Smooth muscle cell of the brain vasculature (primary cell): Measurements from ENCODE around the gene KDM4C.
"Not testable (repeated sequence)": the region's sequence is repeated elsewhere in the genome, so short reads cannot be mapped to it uniquely, and the experiment has no call there.

ENCODE experiments used
- DNase-seq: peaks from one replicate; pipeline ENCODE4 v3.0.0-alpha.2; 2012; ENCODE audit warnings: low read depth, low spot score

Gene KDM4C

DNA sequence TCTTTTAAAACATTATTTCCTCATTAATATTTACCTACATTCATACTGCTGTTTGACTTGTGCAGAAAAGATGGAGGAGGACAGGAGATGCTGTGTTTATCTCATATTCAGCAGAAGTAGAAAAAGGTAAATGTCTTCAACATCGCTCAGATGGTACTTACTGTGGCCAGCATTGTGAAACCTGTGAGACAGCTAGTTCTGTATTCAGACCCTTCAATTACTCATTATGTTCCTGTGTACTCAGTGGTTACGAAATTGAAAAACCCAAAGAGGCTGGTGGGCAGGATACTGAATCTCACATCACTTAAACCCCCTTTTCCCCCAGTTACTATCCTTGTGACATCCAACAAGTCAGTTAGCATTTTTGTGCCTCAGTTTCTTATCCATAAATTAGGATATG lies 216.0 kb downstream of the KDM4C start:
- DNase-seq: no peak

DNA sequence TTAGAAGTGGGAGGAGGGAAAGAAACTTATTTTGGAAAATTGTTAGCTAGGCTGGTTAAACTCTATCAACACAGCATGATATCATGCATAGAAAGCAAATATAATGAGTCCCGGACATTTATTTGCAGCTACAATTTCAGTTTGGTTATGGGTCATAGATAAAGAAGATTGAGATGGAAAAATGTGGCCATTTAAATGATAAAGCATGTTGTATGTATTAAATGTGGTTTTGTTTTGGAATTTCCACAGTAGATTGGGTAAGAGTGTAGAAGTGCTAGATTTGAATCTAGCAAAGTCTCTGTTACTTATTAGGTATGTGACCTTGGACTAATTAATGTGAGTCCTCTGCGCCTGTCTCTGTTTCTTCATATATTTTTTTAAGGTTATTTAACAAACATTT lies 217.4 kb downstream of the KDM4C start:
- DNase-seq: no peak

DNA sequence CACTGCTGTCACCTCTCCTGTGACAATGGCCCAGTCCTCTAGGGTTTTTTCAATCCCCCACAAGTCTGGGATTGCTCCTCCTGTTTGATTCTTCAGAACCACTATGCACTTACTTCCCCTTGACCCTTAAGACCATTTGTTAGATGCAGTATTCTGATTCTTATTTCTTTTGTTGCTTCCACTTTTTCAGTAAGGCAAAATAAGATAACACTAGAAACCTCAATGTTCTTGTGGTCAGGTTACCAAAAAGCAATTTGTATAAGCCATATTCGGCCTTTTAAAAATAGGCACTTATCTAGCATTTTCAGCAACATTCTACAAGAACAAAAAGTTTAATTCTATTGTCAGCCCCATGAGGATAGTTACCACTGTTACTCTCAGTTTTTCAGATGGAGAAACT lies 220.0 kb downstream of the KDM4C start:
- no peak for DNase-seq

DNA sequence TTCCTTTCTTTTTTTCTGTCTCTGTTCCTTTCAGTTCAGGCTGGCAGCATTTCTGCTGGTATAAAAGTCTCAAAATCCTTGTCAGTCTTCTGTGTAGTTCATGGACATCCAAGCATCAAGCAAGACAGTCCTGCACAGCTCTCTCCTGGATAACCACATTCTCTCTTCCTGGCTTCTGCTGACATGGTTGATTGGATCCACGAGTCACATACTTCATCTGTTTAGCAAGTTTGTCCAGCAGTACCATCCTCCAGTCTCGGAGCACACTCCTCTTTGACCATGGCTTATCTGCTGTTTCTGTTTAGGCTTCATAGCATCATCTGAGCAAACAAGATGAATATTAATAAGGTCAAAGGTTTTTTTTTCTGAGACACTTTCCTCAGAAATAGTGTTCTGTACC lies 220.8 kb downstream of the KDM4C start:
- no peak for DNase-seq

DNA sequence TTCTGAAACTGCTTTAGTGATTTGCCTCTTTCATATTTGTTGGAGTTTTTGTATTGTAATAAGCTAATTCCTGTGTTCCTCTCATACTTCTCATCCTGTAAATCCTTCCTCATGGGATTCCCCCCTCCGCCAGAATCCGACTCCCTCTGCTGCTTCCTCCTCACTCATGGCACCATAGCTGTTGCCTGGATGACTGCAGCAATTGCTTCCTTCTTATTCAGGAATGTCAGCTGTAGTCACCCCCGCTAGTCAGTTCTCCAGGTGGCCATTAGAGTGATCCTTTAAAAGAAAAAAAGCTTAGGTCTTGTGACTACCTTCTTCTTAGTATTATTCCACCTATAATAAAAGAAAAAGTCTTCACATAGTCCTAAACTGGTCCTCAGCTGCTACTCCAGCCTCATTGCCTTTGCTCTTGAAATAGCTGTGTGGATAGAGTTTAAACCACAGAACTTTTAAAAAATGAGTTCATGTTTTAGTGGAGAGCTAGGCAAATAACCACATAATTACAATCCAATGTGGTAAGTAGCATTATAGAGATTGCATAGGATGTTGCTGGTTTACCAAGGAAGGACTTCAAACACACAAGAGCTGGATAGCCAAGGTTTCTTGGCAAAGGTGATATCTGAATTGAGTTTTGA lies 227.3 kb downstream of the KDM4C start:
- no peak for DNase-seq

DNA sequence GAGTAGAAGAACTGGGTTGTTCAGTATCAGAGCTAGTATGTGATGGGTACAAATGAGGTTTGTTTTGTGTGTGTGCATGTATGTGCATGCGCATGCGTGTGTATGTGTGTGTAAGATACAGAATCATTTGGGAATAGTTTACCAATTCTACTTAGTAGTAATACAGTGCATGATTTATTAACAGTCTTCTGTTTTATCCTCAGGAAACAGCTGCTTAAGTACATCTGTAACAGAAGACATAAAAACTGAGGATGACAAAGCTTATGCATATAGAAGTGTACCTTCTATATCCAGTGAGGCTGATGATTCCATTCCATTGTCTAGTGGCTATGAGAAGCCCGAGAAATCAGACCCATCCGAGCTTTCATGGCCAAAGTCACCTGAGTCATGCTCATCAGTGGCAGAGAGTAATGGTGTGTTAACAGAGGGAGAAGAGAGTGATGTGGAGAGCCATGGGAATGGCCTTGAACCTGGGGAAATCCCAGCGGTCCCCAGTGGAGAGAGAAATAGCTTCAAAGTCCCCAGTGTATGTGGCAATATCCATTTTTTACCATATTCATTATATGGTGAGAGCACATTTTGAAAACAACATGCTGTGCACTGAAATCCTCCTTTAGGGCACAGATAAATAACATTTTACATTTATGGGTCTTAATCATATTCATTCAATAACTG lies 228.5 kb downstream of the KDM4C start:
- DNase-seq: no peak

DNA sequence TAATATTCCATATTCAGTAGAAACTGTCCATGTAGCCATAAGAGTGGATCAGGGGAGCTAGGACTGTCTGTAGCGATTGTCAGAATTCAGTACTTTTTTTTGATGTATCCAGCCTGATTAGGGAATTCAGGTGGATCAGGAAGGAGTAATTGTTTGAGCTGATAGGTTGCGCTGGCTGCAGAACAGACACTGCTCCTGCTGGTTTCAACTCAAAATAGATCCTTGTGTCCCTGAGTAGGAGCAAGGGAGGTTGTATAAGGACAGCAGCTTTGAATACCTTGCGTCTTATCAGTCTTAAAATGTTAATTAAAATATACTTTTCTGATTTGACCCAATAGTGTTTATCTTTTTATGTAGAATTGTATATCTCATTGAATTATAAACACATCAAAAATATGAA lies 229.6 kb downstream of the KDM4C start:
- DNase-seq: no peak

DNA sequence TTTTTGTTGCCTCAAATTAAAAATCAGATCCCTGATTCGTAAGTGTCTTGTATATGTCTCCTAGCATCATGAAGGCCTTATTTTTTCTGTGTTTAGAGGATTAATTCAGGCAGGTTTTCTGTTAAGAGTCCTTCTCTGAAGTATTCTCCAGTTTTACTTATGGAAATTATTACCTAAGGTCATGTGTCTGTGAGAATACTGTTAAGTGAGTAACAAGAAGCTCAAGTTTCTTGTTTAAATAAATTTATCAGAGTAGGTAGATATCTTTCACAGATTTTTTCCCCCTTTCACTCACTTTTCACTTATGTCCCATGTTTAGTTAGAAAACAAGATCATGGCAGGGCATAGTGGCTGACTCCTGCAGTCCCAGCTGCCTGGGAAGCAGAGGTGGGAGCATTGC lies 233.6 kb downstream of the KDM4C start:
- no peak for DNase-seq

DNA sequence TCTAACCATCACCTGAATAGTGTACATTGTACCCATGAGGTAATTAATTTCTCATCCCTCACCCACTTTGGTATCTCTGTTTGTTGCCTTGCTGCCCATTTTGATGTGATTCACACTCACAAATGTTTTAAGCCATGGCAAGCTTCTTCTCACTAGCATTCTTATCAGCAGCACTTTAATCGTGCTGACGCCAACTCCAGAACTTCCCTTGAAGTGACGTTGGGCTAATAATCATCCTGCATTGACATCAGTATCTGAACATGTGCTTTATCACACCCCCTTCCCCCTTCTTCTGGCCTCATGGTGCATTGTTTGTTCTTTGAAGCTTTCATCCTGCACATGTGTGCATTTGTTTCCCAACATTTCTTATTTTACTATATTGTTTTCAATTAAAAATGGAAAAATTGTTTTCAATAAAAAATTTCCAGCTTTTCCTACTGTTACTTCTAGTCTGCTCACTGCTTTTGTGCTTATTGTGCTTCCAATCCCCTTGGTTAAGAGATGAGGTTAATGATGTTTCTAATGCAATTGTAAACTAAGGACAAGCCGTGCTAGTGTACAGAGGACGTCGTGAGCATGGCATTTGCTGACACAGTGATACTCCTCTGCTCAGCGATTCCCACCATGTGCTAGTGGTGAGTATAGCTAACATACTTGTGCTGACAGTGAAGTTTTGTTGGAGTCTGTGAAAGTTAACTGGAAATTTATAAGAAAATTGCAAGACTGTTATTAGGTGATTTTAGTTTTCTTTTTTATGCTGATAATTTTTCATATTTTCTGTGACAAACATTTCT lies 238.5 kb downstream of the KDM4C start:
- DNase-seq: no peak

DNA sequence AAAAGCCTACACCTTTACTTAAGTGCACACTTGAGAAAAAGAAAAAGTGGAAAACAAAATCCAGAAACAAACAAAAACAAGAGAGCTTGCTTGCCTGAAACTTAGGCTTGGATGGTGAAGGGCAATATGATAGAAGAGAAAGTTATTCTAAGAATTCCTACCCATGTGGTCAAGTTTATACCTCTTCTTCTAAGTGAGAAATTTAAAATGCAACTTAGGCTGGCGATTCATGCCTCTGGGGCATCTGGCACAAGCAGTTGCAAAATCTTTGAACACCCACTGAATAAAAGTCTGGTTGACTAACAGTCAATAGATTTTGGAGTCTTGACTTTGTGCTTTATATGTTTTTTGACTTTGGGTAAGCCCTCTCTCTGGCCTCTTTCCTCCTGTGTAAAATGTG lies 239.6 kb downstream of the KDM4C start:
- DNase-seq: no peak

DNA sequence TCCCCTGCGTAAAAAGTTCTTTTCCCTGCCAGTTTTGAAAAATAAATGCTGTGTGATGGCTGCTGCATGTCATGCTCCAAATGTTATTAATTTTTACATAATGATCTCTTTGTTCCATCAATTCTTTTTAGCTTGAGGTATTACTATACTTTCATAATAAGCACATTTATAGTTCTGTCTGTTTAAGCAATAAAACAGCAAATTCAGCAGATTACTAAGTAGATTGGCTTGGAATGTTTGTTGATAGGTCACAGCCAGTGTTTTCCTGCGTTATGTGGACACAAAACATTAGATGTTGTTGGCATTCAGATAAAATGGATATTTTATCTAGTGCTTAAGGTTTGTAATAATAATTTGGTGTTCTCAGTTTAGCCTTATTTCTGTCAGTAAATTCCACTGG lies 242.0 kb downstream of the KDM4C start:
- DNase-seq: no peak

DNA sequence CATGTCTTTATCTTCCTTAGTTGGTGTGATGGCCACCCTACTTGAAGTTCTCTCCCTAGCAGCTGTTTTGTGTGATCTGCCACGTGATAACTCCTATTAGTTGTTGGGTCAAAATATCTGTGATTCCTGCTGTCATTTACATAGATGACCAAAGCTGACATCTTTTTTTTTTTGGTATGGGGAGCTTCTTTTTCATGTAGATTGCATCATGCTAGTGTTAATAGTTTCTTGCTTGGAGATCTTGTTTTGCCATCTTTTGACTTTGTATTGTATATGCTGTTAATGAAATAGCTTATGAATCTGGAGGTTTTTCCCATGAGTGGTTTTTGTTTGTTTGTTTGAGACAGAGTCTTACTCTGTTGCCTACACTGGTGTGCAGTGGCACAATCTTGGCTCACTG lies 243.8 kb downstream of the KDM4C start:
- DNase-seq: no peak

DNA sequence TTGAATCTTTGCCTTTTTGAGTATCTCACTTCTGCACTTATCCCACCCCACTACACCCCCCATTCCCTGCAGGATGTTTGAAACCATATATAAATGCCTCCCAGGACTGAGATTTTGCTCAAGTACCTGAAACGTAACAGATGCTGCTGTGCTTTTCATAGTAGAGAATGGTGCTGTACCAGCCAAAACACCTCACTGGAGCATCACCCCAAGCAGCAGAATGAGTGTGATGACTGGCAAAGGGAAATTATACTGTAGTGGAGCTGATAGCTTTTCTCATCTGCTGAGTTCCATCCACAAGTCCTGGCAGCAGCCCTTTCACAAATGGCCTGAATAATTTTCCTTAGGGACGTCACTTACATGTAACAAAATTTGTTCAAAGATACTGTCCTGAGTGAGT lies 246.1 kb downstream of the KDM4C start:
- no peak for DNase-seq

DNA sequence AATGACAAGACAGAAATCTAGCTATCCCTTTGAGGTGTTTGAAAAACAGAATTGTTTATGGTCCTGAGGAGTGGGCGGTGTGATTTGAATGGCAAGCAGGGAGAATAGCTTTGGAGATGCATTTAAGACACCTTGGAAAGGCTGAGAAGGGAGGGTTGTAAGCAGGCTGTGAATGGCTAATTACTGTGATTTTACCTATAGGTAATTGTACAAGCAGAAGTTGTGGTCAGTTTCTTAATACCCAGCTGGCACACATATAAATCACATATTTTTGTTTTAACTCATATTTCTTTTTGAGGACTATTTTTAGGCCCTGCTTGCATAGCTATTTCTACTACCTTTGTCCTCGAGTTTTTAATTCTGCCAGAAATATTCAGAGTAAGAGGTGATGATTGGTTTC lies 248.6 kb downstream of the KDM4C start:
- no peak for DNase-seq

DNA sequence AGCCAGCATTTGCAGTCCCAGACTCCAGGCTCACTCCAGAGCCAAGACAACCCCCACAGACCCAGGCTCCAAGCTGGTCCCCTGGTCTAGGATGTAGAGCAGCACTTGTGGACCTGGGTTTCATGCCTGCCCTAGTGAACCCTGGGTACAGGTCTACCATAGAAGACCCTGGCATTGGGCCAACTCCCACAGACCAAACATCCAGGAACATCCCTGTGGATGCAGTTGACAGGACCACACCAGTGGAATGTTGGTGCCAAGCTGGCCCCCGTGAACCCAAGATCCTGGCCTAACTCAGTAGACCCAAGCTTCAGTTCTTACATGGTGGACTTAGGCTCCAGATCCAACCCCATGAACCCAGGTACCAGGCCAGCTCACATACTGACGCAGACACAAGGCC lies 250.6 kb downstream of the KDM4C start:
- no peak for DNase-seq

DNA sequence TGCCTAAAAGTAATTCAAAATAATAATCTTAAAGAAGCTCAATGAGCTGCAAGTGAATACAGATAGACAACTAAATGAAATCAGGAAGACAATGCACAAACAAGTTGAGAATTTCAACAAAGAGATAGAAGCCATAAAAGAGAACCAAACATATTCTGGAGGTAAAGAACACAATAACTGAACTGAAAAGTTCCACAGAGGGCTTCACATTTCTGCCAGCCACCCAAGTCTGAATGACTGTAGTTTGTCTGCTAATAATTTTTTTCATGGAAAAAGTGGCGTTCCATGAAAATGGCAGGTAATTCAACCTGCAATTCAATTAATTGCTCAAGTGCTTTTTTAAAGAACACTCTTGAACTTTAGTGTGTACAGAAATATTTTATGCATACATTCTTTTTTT lies 251.3 kb downstream of the KDM4C start:
- DNase-seq: no peak

DNA sequence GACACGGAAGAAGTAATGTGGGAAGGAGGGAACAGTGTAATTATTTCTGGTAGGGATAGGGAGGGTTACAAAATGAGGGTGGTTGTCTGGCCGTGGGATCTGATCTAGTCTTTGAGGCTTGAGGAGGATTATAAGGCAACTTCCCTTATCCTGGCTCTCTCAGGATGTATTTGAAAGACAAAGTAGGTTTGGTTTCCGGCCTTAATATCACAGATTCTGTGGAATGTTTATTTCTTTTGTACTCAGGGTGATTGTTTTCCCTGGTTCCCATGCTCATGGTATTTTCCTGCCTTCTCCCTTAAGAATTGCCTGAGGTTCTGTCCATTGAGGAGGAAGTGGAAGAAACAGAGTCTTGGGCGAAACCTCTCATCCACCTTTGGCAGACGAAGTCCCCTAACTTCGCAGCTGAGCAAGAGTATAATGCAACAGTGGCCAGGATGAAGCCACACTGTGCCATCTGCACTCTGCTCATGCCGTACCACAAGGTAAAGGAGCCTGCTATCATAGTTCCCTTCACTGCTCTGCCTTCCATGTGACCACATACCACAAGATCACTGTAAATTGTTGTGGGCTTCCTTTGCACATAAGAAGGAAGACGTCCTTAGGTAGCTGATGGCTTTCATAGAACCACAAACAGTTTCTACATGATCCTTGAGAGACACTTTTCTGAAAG lies 253.8 kb downstream of the KDM4C start:
- DNase-seq: no peak

DNA sequence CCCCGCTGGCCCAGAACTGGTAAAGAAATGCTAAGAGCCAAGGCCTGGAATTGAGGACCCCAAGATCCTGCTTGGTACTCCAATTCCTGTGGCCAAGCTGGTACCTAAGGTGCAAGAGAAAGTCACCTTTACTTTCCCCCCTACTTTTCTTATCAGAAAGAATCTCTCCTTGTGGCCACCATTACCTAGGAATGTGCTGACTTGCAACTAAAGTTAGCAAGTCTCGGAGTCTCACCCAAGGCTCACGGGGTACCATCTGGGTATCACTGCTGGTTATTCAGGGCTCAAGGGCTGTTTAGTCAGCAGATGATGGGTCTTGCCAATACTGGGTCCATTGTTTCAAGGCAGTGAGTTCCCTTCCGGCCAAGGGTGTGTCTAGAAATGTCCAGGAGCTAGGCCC lies 270.2 kb downstream of the KDM4C start:
- DNase-seq: no peak

DNA sequence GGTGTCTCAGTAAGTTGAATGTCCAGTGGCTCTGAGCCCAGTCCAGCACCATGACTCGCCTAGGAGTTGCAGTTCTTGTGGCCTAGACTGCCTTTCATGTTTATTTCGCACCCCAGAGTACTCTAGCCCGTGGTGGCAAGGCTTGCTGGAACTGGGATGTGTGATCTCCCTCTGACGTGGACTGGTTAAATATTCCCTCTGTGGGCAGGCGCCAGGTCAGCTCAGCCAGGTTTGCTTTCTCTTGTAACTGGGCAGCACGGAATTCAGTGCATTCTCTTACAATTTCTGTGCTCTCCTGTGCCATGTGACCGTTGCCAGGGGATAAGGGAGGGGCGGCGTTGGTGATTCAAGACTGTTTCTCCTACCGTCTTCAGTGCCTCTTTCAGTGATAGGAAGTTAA lies 270.8 kb downstream of the KDM4C start:
- DNase-seq: no peak

DNA sequence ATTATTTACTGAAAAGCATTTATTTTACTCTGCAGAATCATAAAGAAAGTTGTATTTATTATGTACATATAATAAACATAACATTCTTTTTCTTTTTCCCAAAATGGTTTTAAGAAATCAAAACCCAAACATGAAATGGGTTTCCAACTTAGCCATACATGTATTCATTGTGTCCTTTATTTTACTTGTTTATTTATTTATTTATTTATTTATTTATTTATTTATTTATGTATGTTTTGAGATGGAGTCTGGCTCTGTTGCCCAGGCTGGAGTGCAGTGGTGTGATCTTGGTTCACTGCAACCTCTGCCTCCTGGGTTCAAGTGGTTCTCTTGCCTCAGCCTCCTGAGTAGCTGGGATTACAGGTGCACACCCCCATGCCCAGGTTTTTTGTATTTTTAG lies 273.2 kb downstream of the KDM4C start:
- not testable (repeated sequence) for DNase-seq

DNA sequence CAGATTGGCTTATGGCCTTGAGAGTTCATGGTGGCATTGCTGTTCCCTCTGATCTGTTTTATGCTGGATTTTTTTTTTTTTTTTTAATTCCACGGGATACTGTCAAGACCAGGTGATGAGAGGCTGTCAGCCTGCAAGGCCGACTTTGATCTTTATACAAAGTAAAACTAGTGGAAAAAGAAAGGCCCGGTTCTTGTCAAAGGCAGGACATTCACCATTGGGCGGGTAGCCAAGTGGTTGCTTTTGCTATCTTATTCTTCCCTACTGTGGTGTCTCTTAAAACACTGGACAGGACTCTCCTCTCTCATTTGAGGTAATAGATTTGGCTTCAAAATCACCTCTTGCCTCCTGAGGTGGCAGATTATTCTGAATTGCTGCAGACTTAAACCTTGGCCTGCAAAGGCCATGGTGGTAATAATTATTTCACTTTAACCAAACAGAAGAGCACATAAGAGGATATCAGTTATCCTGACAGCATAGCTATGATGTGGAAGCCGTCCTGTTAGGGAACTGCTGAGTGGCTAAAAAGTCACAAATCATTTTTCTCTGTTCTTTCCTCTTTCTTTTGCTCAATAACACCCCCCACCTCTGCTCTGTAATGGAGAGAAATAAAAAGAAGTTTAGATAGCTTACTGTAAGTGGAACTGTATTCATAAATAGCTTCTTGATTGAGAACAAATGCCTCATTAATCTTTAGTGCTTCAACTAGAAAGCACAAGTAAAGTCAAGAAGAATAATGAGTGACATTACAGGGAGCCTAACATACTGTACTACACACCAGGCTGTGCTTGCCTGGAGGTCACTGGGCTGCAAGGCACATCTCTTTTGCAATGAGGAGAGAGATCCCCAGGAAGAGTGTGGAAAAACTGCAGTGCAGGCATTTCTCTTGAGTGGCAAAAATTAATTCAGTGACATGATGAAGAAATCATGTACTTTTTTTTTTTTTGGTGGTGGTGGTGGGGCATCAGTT lies 275.6 kb downstream of the KDM4C start:
- no peak for DNase-seq
